Fibroblast of lung (primary cell): ENCODE results near the gene MYRFL.

Source experiments
- CTCF ChIP-seq, 2 donors: IDR thresholded peaks in 1 of 2; conservative IDR thresholded peaks in 1 of 2; 1 replicate in 1 of 2; 2 replicates in 1 of 2; pipeline ENCODE4 v1.5.1; 2011 to 2012; ENCODE audit warnings: low read length in 2 of 2, control low read depth in 1 of 2, inconsistent platforms in 1 of 2, low read depth in 1 of 2, mild to moderate bottlenecking in 1 of 2
- EZH2 ChIP-seq: IDR thresholded peaks from 2 replicates; pipeline ENCODE4 v1.5.1; 2012; ENCODE audit warnings: low read length, control low read depth, mild to moderate bottlenecking; ENCODE audit errors: missing control alignments

- TF ChIP-seq CTCF (conservative IDR thresholded peaks at IDR 0.05 in 1 of 2, IDR thresholded peaks at IDR 0.05 in 1 of 2; ENCODE audit: low read depth in 1 of 2, low read length in 2 of 2) = no peak
- no peak for TF ChIP-seq EZH2
These were observed 111.7 kb downstream of the MYRFL start for GRCh38 chr12:69936766-69937165.
